Activated CD4-positive, alpha-beta memory T cell treated with anti-CD3 and anti-CD28 coated beads, Interleukin-2, amount 10 ng/mL, durations not matched to agents 7 days and 5 days (primary cell): ENCODE results near the gene SPANXN5. TPM values are rescaled to one million over a fixed set of nuclear protein-coding genes. Genes with fewer than 3 reads are reported as not detected.
"Not testable (repeated sequence)": the region's sequence is repeated elsewhere in the genome, so short reads cannot be mapped to it uniquely, and the experiment has no call there.

Source experiments
- CTCF ChIA-PET: fragments of 350-600 bp; sonication (Branson Sonifier 250); formaldehyde crosslinking; loops from one replicate; lab custom pipeline; 2021; ENCODE audit warnings: antibody characterized with exemption, inconsistent platforms; lab: Charles Lee
- POLR2A ChIA-PET: fragments of 350-600 bp; sonication (Branson Sonifier 250); formaldehyde crosslinking; loops from one replicate; lab custom pipeline; 2021; ENCODE audit warnings: antibody characterized with exemption; lab: Charles Lee
- DNase-seq: peaks from one replicate; pipeline ENCODE4 v3.0.0-alpha.2; 2020
- H3K27ac Mint-ChIP-seq: one replicate; pipeline ENCODE4 v1.8.0; 2021; ENCODE audit warnings: mild to moderate bottlenecking, mixed read lengths
- H3K27me3 Mint-ChIP-seq: one replicate; pipeline ENCODE4 v1.8.0; 2021; ENCODE audit warnings: mixed read lengths
- H3K36me3 Mint-ChIP-seq: one replicate; pipeline ENCODE4 v1.8.0; 2021; ENCODE audit warnings: low read depth, mixed read lengths
- H3K4me1 Mint-ChIP-seq: one replicate; pipeline ENCODE4 v1.8.0; 2021; ENCODE audit warnings: mixed read lengths
- H3K4me3 Mint-ChIP-seq: one replicate; pipeline ENCODE4 v1.8.0; 2021; ENCODE audit warnings: mild to moderate bottlenecking, mixed read lengths
- H3K9me3 Mint-ChIP-seq: one replicate; pipeline ENCODE4 v1.8.0; 2021; ENCODE audit warnings: mixed read lengths
- total RNA-seq, 2 experiments: library from RNA; stranded (reverse); gene quantifications; one replicate each; pipeline ENCODE4 v1.2.3, GENCODE V29; 2021

Gene SPANXN5, protein sequence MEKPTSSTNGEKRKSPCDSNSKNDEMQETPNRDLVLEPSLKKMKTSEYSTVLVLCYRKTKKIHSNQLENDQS
- total RNA-seq, result not detected

DNA sequence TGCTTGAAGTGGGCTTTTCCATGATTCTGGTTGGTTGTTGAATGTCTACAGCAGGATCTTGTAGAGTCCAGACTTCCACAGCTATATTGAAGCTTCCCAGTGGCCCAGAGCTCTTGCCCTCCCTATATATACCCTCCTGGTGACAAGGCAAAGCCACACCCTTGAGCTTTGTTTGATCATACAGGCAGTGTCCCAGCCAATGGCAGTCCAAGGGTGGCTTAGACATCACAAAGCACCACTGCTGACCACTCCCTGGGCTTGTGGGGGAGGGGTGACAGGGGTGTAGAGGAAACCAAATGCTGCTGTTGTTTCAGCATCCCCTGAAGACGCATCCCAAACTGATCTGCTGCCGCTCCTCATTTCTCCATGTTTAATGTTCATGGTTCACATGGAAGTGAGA, at the start of gene SPANXN5:
TSS of gene SPANXN5 (minus strand) at position 101 of the 400 bp plus-strand sequence. CDS start at position 22, 79 bp downstream.
- POLR2A ChIA-PET, H3K36me3 Mint-ChIP-seq, DNase-seq, H3K27ac Mint-ChIP-seq, H3K4me3 Mint-ChIP-seq, H3K4me1 Mint-ChIP-seq, H3K9me3 Mint-ChIP-seq, H3K27me3 Mint-ChIP-seq, CTCF ChIA-PET: not testable (repeated sequence)

DNA sequence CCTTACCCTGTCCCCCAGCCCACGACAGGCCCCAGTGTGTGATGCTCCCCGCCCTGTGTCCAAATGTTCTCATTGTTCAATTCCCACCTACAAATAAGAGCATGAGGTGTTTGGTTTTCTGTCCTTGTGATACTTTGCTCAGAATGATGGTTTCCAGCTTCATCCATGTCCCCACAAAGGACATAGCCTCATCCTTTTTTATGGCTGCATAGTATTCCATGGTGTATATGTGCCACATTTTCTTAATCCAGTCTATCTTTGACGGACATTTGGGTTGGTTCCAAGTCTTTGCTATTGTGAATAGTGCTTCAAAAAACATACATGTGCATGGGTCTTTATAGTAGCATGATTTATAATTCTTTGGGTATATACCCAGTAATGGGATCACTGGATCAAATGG, 46.4 kb upstream of the SPANXN5 start:
- H3K4me3 Mint-ChIP-seq, H3K4me1 Mint-ChIP-seq, DNase-seq, H3K9me3 Mint-ChIP-seq, CTCF ChIA-PET, POLR2A ChIA-PET, H3K36me3 Mint-ChIP-seq, H3K27ac Mint-ChIP-seq: not testable (repeated sequence)
- H3K27me3 Mint-ChIP-seq, result peaks cover 13% of the 10 kb centered on the region

DNA sequence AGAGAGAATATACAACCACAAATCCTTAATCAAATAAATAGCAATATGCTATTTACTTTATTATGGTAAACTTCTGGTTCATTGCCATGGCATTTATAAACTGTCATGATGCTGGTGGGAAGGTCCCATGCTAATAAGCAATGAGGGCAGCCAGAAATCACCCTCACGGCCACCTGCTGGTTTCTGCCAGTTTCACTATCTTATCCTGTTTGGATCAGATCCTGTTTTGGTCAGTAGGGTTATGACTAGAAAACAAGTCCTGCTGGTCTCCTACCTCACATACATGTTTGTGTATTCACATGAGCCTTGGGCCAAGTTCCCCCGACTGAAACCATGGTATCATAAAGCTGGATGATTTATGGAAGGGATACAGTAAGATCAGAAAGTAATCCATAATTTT, 41.9 kb upstream of the SPANXN5 start:
- CTCF ChIA-PET, result no interaction called here
- POLR2A ChIA-PET, result no interaction called here
- H3K27ac Mint-ChIP-seq, result no peak overlapping the region
- no peaks in the 10 kb centered on the region for H3K4me1 Mint-ChIP-seq
- no peaks in the 10 kb centered on the region for H3K9me3 Mint-ChIP-seq
- DNase-seq, result no peak
- H3K27me3 Mint-ChIP-seq, result no peaks in the 10 kb centered on the region
- no peak overlapping the region for H3K4me3 Mint-ChIP-seq
- no peaks in the 10 kb centered on the region for H3K36me3 Mint-ChIP-seq

DNA sequence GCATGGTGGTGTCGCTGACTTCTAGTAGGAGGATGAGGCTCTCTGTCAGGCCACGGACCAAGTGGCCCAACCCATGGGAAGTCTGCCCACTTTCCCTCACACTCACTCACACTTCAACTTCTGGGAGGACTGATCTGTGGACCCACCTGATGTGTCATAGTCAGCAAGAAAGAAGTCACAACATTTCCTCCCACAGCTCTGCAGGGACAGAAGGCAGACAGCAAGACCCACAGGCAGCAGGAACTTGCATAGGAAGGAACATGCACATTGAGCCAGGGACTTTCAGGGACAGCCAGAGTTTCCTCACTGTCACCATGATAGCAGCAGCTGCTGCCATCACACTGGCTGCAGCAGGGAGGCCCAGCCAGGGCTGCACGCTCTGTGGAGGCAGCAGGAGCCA, 33.3 kb upstream of the SPANXN5 start:
- CTCF ChIA-PET, result no interaction called here
- no peak overlapping the region for H3K4me3 Mint-ChIP-seq
- H3K4me1 Mint-ChIP-seq, result no peaks in the 10 kb centered on the region
- no peaks in the 10 kb centered on the region for H3K27me3 Mint-ChIP-seq
- no peaks in the 10 kb centered on the region for H3K9me3 Mint-ChIP-seq
- H3K27ac Mint-ChIP-seq, result no peak overlapping the region
- POLR2A ChIA-PET, result no interaction called here
- H3K36me3 Mint-ChIP-seq, result no peaks in the 10 kb centered on the region
- no peak for DNase-seq

DNA sequence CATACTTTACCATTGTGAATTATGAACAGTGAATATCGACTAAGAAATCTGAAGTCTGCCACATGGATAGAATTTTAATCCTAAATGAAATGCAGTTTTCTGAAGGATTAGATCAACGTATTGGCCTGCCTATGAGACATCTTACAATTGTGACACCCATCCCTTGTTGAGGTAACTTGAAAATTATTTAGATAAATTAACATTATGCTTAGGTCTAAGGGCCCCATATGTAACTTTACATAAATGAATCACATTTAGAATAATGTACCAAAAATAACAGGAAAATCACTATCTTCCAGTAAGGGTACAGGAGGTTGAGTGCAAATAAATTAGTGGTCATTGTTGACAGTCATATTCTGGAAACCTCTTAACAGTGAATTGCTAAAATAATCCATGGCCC, 27.4 kb upstream of the SPANXN5 start:
- H3K36me3 Mint-ChIP-seq, result no peaks in the 10 kb centered on the region
- no peaks in the 10 kb centered on the region for H3K27me3 Mint-ChIP-seq
- ChIA-PET CTCF (no interaction called here), POLR2A (no interaction called here)
- no peaks in the 10 kb centered on the region for H3K9me3 Mint-ChIP-seq
- no peaks in the 10 kb centered on the region for H3K4me1 Mint-ChIP-seq
- H3K4me3 Mint-ChIP-seq, result no peak overlapping the region
- no peak for DNase-seq
- no peak overlapping the region for H3K27ac Mint-ChIP-seq

DNA sequence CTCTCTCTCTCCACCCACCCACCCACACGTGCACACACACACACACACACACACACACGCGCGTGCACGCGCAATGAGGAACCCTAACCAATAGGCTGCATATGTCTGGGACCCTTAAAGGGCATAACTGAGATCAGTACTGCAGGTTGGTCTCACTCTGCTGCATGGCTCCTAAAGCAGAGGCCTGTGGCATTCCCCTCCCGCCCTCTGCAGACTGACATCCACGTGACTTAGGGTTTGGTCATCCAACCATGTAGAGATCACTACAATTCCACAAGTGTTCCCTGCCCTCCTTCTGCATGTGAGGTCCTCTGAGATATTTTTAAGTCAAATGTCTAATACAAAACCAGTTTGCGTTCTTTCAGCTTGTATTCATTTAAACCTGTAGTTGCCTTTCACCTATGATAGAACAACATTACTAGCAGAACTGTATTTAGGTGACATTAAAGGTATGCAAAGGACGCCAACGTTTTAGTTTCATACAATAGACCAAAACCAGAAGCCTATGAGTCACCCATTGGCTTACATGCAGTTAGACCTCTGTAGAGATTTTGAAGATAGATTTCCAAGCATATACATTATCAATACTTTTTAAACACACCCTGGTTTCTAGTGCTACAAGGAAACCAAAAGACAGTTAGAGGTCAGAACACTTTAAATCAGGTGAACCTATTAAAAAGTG, 24.0 kb upstream of the SPANXN5 start:
- ChIA-PET POLR2A (no interaction called here), CTCF (no interaction called here)
- no peak for DNase-seq
- H3K36me3 Mint-ChIP-seq, result no peaks in the 10 kb centered on the region
- H3K4me1 Mint-ChIP-seq, result no peaks in the 10 kb centered on the region
- H3K9me3 Mint-ChIP-seq, result no peaks in the 10 kb centered on the region
- peaks cover 5% of the 10 kb centered on the region for H3K27me3 Mint-ChIP-seq
- no peak overlapping the region for H3K27ac Mint-ChIP-seq
- H3K4me3 Mint-ChIP-seq, result no peak overlapping the region

DNA sequence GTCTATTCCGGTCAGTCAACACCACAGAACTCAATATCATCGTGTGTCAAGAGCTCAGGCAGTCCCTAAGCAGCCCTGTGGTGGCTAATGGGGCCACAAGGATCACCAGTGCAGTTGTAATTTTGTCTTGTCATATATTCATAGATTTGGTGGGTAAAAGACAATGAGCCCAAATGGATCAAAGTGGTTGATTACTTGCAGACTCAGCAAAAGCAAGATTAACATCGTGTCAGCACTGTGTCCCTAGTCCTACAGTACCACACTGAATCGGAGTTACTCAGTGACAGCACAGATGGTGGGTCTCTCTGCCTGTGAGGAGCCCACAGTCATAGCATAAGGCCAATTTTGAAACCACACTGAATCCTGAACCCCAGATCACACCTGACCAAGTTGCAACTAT, 22.6 kb upstream of the SPANXN5 start:
- ChIA-PET POLR2A (no interaction called here), CTCF (no interaction called here)
- Mint-ChIP-seq H3K9me3 (no peaks in the 10 kb centered on the region), H3K36me3 (no peaks in the 10 kb centered on the region), H3K27ac (no peak overlapping the region), H3K4me1 (no peaks in the 10 kb centered on the region), H3K27me3 (peaks cover 6% of the 10 kb centered on the region), H3K4me3 (no peak overlapping the region)
- DNase-seq, result no peak

DNA sequence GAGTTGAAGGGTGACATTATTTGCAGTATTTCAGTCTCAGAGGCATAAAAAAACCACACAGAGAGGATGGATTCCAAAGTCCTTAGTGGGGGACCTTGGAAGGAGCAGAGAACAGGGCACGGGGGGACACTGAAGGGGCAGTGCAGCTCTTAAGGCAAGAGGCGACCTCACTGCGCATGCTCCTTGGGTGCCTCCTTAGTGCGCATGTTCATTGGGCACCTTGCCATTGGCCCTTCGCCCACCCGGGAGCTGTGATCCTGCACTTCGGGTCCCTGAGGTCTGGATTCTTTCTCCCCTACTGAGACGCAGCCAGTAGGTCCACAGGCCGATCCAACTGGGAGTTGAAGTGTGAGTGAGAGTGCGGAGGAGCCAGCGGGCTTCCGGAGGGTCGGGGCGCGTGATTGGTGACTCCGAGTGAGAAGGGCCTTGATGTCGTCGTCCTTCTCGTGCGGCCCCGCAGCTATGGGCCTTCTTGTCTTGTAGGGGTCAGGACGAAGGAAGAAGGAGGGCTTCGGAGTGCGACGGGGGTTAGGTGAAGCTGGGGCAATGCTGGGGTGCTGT, 13.9 kb upstream of the SPANXN5 start, which contains the start of gene XAGE5:
TSS of gene XAGE5 (plus strand) at position 223 of the 561 bp plus-strand sequence. CDS start 1,280 bp downstream, outside the sequence.
- POLR2A ChIA-PET, result no interaction called here
- no peak for DNase-seq
- H3K9me3 Mint-ChIP-seq, result no peaks in the 10 kb centered on the region
- H3K27ac Mint-ChIP-seq, result no peak within 1 kb of the TSS
- CTCF ChIA-PET, result no interaction called here
- no peak within 1 kb of the TSS for H3K4me3 Mint-ChIP-seq
- no peaks in the 10 kb centered on the region for H3K4me1 Mint-ChIP-seq
- H3K27me3 Mint-ChIP-seq, result peaks cover 1% of the 10 kb centered on the region
- H3K36me3 Mint-ChIP-seq, result no peaks in the 10 kb centered on the region

DNA sequence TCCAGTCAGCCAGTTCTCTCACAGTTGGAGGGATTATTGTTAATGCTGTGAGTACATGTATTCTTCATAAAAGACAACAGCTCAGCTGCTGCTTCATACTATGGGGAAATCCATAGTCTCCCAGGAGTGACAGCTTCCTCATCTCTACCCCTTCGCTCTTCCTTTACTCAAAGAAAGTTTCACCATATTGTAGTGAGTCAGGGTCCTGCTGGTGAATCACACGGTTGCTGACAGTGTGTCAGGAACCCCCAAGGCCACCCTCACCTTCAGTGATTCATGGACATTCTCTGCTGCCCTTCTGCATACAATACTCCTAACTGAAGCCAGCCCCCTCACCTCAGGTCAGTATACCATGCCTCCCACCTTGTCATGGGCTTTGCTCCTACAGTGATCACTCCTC, 7.6 kb upstream of the SPANXN5 start:
- H3K4me1 Mint-ChIP-seq, H3K27me3 Mint-ChIP-seq, H3K4me3 Mint-ChIP-seq, CTCF ChIA-PET, POLR2A ChIA-PET, H3K27ac Mint-ChIP-seq, DNase-seq, H3K9me3 Mint-ChIP-seq, H3K36me3 Mint-ChIP-seq: not testable (repeated sequence)

DNA sequence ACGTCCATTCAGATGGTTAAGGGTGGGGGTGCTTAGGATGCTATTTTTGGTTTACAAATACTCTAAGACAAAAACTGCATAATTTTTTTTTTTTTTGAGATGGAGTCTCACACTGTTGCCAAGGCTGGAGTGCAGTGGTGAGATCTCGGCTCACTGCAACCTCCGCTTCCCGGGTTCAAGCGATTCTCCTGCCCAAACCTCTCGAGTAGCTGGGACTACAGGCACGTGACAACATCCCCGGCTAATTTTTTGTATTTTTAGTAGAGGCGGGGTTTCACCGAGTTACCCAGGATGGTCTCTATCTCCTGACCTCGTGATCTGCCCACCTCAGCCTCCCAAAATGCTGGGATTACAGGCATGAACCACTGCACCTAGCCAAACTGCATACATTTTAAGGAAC, 23.7 kb downstream of the SPANXN5 start:
- H3K4me1 Mint-ChIP-seq, DNase-seq, H3K9me3 Mint-ChIP-seq, CTCF ChIA-PET, H3K27me3 Mint-ChIP-seq, H3K4me3 Mint-ChIP-seq, POLR2A ChIA-PET, H3K27ac Mint-ChIP-seq, H3K36me3 Mint-ChIP-seq: not testable (repeated sequence)

DNA sequence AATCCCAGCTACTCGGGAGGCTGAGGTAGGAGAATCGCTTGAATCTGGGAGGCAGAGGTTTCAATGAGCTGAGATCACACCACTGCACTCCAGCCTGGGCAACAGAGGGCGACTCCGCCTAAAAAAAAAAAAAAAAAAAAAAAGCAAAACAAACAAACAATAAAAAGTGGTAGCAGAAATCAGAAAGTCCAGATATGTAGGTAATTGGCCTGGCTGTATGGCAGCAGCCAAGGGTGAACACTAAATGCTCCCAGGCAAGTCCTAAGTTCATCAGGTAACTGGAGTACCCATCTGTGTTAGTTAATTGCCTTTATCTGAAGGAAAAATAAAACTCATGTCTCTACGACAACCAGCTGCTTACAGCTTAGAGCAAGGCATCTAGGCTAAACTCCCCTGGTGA, 31.2 kb downstream of the SPANXN5 start:
- H3K36me3 Mint-ChIP-seq, H3K27me3 Mint-ChIP-seq, H3K4me1 Mint-ChIP-seq, CTCF ChIA-PET, DNase-seq, H3K9me3 Mint-ChIP-seq, POLR2A ChIA-PET, H3K4me3 Mint-ChIP-seq, H3K27ac Mint-ChIP-seq: not testable (repeated sequence)

DNA sequence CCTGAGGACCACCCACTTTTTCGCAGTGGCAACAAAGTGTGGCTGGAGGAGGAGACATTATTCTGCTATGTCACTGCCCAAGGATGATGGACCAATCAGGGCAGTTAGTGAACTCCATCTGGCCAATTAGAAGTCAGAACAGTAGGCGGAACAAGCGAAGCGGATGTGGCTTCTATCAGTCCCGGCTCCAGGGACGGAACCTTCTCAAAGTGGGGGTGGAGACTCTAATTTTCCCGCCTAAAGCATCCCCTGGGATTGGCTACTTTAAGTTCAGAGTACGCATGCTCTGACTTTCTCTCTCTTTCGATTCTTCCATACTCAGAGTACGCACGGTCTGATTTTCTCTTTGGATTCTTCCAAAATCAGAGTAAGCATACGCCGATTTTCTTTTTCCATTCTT, 46.3 kb downstream of the SPANXN5 start, which contains the start of gene SSX2B:
TSS of gene SSX2B (plus strand) at position 301 of the 400 bp plus-strand sequence. CDS start 1,429 bp downstream, outside the sequence.
- DNase-seq, H3K4me1 Mint-ChIP-seq, H3K36me3 Mint-ChIP-seq, H3K9me3 Mint-ChIP-seq, H3K27me3 Mint-ChIP-seq, POLR2A ChIA-PET, CTCF ChIA-PET, H3K4me3 Mint-ChIP-seq, H3K27ac Mint-ChIP-seq: not testable (repeated sequence)
